Measurements from ENCODE around the gene TTC6. TPM values are rescaled to one million over a fixed set of nuclear protein-coding genes. Genes with fewer than 3 reads are reported as not detected.

Gene TTC6
- total RNA-seq, 1 donor from 2014 or later = 0.44 TPM

DNA sequence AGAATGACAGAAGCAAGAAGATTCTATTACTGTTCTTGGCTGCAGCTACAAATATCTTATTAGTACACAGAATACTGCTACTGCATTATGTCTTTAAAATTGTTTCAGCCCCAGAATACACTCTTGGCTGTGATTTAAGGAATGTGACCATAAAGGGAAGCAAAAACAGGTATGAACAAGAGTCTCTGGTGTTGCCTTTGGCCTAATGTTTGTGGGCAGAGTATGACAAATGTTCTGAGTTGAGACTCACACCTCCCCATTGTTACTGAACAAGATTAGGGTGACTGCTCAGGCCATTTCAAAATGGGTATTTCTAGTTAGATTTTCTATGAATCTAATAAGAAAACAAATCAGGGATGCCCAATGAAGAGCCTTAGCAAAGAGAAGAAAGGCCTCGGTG, 28.5 kb downstream of the TTC6 start:
- Mint-ChIP-seq H3K4me3 (ENCODE audit: unreplicated experiment) (no peak overlapping the region), H3K36me3 (ENCODE audit: unreplicated experiment) (no peaks in the 10 kb centered on the region), H3K27me3 (ENCODE audit: unreplicated experiment) (peaks cover 3% of the 10 kb centered on the region), H3K27ac (ENCODE audit: unreplicated experiment) (no peak overlapping the region), H3K9me3 (ENCODE audit: unreplicated experiment) (peaks cover 1% of the 10 kb centered on the region), H3K4me1 (ENCODE audit: low read depth, unreplicated experiment) (no peaks in the 10 kb centered on the region)
- TF ChIP-seq, protein P1, sequence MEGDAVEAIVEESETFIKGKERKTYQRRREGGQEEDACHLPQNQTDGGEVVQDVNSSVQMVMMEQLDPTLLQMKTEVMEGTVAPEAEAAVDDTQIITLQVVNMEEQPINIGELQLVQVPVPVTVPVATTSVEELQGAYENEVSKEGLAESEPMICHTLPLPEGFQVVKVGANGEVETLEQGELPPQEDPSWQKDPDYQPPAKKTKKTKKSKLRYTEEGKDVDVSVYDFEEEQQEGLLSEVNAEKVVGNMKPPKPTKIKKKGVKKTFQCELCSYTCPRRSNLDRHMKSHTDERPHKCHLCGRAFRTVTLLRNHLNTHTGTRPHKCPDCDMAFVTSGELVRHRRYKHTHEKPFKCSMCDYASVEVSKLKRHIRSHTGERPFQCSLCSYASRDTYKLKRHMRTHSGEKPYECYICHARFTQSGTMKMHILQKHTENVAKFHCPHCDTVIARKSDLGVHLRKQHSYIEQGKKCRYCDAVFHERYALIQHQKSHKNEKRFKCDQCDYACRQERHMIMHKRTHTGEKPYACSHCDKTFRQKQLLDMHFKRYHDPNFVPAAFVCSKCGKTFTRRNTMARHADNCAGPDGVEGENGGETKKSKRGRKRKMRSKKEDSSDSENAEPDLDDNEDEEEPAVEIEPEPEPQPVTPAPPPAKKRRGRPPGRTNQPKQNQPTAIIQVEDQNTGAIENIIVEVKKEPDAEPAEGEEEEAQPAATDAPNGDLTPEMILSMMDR (IDR thresholded peaks at IDR 0.05; ENCODE audit: partially characterized antibody, unreplicated experiment) = no peak
- DNase-seq = no peak

DNA sequence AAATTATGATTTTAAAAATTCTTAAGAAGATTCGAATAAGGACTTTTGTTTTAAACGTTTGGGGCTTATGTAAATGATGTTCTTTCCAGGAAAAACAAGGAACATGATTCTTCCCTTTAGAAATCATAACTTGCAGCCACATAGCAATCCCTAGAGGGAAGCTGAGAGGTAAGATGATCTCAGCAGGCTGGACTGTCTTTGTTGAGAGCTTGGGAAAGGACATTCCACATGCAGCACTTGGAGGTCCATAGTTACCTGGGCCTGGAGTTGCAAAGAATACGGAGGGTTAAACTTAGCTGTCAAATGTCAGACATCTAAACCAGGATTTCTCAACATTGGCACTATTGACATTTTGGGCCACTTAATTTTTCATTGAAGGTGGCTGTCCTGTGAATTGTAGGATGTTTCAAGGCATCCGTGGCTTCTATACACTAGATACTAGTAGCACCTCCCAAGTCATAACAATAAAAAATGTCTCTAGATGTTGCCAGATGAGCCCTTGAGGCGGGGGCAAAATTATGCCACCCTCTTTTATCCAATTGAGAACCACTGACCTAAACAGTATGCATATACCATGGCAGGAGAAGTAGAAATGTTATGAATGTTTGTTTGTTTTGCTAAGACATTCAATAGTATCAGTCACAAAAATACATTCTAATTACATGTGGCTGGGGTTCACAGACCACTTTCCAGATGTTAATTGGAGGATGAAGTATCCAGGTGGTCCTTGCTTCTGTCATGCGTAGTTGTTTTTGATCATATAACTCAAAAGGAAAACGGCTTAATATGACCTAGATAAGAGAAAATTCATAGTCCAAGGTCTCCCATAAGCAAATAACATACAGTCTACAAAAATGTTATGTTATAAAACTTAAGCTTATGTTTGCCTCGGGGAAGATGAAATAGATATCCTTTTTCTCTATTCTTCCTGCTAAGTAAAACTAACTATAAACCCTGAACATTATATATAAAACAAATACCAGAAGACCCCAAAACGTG, 30.5 kb downstream of the TTC6 start:
- Mint-ChIP-seq H3K4me3 (ENCODE audit: unreplicated experiment) (no peak overlapping the region), H3K27ac (ENCODE audit: unreplicated experiment) (no peak overlapping the region), H3K4me1 (ENCODE audit: low read depth, unreplicated experiment) (no peaks in the 10 kb centered on the region), H3K27me3 (ENCODE audit: unreplicated experiment) (peaks cover 3% of the 10 kb centered on the region), H3K36me3 (ENCODE audit: unreplicated experiment) (peaks cover 9% of the 10 kb centered on the region), H3K9me3 (ENCODE audit: unreplicated experiment) (peaks cover 1% of the 10 kb centered on the region)
- TF ChIP-seq, protein P1 (IDR thresholded peaks at IDR 0.05; ENCODE audit: partially characterized antibody, unreplicated experiment) = no peak
- no peak for DNase-seq

GRCh38 chr14:37637341-37637740, 41.9 kb downstream of the TTC6 start:
- no peaks in the 10 kb centered on the region for H3K36me3 Mint-ChIP-seq (ENCODE audit: unreplicated experiment)
- TF ChIP-seq, protein P1 (IDR thresholded peaks at IDR 0.05; ENCODE audit: partially characterized antibody, unreplicated experiment) = no peak
- H3K27me3 Mint-ChIP-seq (ENCODE audit: unreplicated experiment) = no peaks in the 10 kb centered on the region
- no peak overlapping the region for H3K4me3 Mint-ChIP-seq (ENCODE audit: unreplicated experiment)
- DNase-seq = no peak
- H3K4me1 Mint-ChIP-seq (ENCODE audit: low read depth, unreplicated experiment) = no peaks in the 10 kb centered on the region
- peaks cover 2% of the 10 kb centered on the region for H3K9me3 Mint-ChIP-seq (ENCODE audit: unreplicated experiment)
- no peak overlapping the region for H3K27ac Mint-ChIP-seq (ENCODE audit: unreplicated experiment)

DNA sequence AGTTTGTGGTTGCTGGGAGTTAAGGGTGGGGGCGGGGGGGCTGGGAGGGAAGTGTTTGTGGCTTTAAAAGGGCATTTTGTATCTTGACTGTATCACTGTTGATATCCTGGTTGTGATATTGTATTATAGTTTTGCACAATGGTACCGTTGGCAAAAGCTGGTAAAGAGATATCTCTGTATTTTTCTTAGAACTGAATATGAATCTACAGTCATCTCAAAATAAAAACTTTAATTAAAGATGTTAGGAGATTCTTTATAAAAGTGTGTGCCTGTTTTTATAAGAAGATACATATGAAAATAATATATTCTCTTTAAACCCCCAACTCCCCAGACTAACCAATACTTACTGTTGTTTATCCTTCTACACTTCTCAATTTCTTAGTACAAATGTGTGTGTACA, 43.2 kb downstream of the TTC6 start:
- H3K4me3 Mint-ChIP-seq (ENCODE audit: unreplicated experiment) = no peak overlapping the region
- no peaks in the 10 kb centered on the region for H3K4me1 Mint-ChIP-seq (ENCODE audit: low read depth, unreplicated experiment)
- H3K36me3 Mint-ChIP-seq (ENCODE audit: unreplicated experiment) = no peaks in the 10 kb centered on the region
- no peaks in the 10 kb centered on the region for H3K9me3 Mint-ChIP-seq (ENCODE audit: unreplicated experiment)
- no peak overlapping the region for H3K27ac Mint-ChIP-seq (ENCODE audit: unreplicated experiment)
- no peak for DNase-seq
- TF ChIP-seq, protein P1 (IDR thresholded peaks at IDR 0.05; ENCODE audit: partially characterized antibody, unreplicated experiment) = no peak
- no peaks in the 10 kb centered on the region for H3K27me3 Mint-ChIP-seq (ENCODE audit: unreplicated experiment)

GRCh38 chr14:37641117-37641516, 45.7 kb downstream of the TTC6 start:
- H3K4me1 Mint-ChIP-seq (ENCODE audit: low read depth, unreplicated experiment) = no peaks in the 10 kb centered on the region
- H3K4me3 Mint-ChIP-seq (ENCODE audit: unreplicated experiment) = no peak overlapping the region
- TF ChIP-seq, protein P1 (IDR thresholded peaks at IDR 0.05; ENCODE audit: partially characterized antibody, unreplicated experiment) = no peak
- H3K36me3 Mint-ChIP-seq (ENCODE audit: unreplicated experiment) = no peaks in the 10 kb centered on the region
- no peak for DNase-seq
- no peaks in the 10 kb centered on the region for H3K9me3 Mint-ChIP-seq (ENCODE audit: unreplicated experiment)
- H3K27ac Mint-ChIP-seq (ENCODE audit: unreplicated experiment) = no peak overlapping the region
- H3K27me3 Mint-ChIP-seq (ENCODE audit: unreplicated experiment) = no peaks in the 10 kb centered on the region

Measured in glutamatergic neuron (in vitro differentiated cells).